Heart left ventricle (tissue), 13 donors: ENCODE results near the gene ACO1.

Experiments
- CTCF ChIP-seq, 12 donors: fragments of 200-600 bp; sonication (generic) in 4 of 12; IDR thresholded peaks; one replicate each; pipeline versions ENCODE4 v1.5.0 to v1.8.0; 2018 to 2022; ENCODE audit warnings: antibody characterized with exemption in 12 of 12, mild to moderate bottlenecking in 5 of 12
- POLR2A ChIP-seq, 2 donors: fragments of 450-650 bp; IDR thresholded peaks; one replicate each; pipeline ENCODE4 v1.6.1; 2017; ENCODE audit warnings: antibody characterized with exemption in 2 of 2, mild to moderate bottlenecking in 2 of 2, moderate library complexity in 2 of 2
- donor health status: ischemic (EF 13 %, LVEDD 7.1; RV severe dilation, severe dysfunction).
- donor health status: DM: no; HTN: yes; CAD: no.
- donor health status: DM: no; HTN: no; CAD: no.
- donor health status: ischemic (EF 25% LVEDD 6.9; RV normal size, moderate dysfunction).
- donor health status: ischemic (EF 25% LVEDD 5.7; RV mildly dilated, moderate dysfunction).
- donor health status: ischemic (EF 35%, LVEDD 5.7; RV mildly dilated, moderate dysfunction).
- donor health status: nonischemic (EF 11% LVEDD 7.7; RV severe dilation, severe dysfunction).
- donor health status: DM: yes; HTN: yes; CAD: no.
- donor health status: PGD.
- donor health status: ischemic (EF 29% LVEDD 5.4; RV normal size, mild dysfunction).
- donor health status: nonischemic (EF 23%, LVEDD 6.1; RV moderate dilation, normal function).

GRCh38 chr9:32424616-32425015 lies 40.2 kb downstream of the ACO1 start:
- TF ChIP-seq CTCF (IDR thresholded peaks at IDR 0.05), result no peak
- no peak for TF ChIP-seq POLR2A (IDR thresholded peaks at IDR 0.05)
